Stimulated activated CD4-positive, alpha-beta T cell treated with anti-CD3 and anti-CD28 coated beads, Interleukin-12 subunit alpha, Interleukin-12 subunit beta, amount 100 ng/mL, for 48 hours (primary cell): ENCODE measurements around the gene HLA-F.

Experiments used
- DNase-seq, 3 donors: peaks; one replicate each; pipeline ENCODE4 v3.0.0-alpha.2; 2020; ENCODE audit warnings: low read depth in 2 of 3, low spot score in 1 of 3

The HLA-F gene

DNA sequence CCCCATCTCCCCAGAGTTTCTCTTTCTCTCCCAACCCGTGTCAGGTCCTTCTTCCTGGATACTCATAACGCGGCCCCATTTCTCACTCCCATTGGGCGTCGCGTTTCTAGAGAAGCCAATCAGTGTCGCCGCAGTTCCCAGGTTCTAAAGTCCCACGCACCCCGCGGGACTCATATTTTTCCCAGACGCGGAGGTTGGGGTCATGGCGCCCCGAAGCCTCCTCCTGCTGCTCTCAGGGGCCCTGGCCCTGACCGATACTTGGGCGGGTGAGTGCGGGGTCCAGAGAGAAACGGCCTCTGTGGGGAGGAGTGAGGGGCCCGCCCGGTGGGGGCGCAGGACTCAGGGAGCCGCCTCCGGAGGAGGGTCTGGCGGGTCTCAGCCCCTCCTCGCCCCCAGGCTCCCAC lies at the start of gene HLA-F:
Gene HLA-F (plus strand): TSS at position 173 of the 404 bp plus-strand sequence. CDS start 30 bp downstream, at position 203.
- DNase-seq: peak in 2 of 3 donors; percentile 56 to 68

DNA sequence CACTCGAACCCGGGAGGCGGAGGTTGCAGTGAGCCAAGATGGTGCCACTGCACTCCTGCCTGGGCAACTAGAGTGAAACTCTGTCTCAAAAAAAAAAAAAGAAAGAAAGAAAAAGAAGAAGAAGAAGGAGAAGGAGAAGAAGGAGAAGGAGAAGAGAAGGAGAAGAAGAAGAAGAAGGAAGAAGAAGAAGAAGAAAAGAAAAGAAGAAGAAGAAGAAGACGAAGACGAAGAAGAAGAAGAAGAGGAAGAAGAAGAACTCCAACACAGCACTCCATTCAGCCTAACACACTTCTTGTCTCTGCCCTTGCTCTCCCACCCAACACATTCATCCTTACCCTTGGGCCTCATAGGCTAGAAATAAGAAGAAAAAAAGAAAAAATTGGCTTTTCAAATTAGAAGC lies 49.2 kb upstream of the HLA-F start:
- DNase-seq: no peak

DNA sequence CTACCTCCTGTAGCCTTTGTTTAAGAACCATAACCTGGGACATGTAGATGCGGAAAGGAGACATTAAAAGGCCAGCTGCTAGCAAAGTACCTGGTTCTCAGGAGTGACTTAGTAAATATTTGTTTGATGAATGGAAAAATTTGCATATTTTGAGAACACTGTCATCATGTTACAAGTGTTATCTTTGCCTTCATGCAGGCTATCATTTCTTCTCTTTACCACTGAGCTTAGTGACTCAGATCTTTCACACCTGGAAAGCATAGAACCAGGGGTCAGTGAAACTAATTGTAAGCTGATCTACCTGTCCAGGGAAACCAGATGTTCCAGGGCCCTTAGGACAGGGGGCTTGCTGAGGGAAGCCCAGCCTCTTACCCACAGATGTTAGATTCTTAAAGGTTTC lies 47.7 kb upstream of the HLA-F start:
- DNase-seq: no peak

DNA sequence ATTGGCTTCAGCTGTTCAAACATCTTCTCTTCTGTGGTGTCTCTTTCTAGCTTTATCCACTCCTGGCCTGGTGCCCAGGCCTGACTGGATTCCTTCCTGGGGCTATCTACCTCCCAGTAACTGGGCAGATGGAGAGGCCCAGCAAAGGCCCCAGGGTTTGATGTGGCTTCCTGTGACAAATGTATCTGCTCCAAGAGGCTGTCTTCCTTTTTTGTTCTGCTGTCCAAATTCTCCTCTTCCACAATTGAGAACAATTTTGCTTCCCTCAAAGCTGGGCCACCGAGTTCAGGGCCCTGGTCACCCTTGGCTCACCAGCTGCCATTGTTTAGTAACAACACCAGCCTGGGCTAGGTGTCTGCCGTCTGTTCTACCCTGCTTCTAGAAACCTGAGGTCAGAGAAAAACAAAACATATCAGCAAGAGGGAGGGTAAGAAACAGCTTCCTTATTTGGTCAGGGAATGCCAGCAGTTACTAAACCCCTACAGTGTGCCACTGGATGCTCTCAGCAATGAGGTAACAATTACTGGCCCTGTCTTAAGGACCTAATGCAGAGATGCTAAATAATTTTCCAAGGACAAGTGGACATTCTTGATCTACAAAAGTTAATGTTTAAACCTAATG lies 46.1 kb upstream of the HLA-F start:
- DNase-seq: no peak

DNA sequence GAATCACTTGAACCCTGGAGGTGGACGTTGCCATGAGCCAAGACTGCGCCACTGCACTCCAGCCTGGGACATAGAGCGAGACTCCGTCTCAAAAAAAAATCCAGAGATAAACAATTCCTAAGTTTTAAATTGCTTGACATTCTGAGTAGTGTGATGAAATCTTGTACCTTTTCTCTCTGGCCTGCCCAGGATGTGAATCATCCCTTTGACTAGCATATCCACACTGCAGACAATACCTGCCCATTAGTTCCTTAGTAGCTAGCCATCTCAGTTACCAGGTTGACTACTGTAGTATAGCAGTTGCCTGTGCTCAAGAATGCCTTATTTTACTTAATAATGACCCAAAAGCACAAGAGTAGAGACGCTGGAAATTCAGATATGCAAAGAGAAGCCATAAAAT lies 45.1 kb upstream of the HLA-F start:
- no peak for DNase-seq

DNA sequence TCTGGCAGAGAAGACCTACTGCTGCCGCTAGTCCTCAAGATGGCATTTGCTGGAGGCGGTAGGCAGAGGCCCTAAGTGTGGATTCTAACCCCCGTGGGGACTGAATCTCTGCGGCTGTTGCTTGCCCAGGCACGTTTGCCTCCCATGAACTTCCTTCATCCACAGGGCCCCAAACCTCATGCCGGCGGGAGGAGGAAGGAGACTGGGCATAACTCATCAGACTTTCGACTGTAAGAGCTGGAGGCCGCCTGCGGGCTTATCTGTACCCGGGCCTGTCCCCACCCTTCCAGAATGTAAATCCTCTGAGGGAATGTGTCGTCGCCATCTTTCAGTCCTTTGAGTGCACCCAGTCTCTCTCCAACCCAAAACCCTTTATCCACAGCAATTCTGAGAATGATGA lies 43.3 kb upstream of the HLA-F start:
- DNase-seq: no peak

- no peak for DNase-seq
Observed at GRCh38 chr6:29680416-29680815, 42.8 kb upstream of the HLA-F start.

DNA sequence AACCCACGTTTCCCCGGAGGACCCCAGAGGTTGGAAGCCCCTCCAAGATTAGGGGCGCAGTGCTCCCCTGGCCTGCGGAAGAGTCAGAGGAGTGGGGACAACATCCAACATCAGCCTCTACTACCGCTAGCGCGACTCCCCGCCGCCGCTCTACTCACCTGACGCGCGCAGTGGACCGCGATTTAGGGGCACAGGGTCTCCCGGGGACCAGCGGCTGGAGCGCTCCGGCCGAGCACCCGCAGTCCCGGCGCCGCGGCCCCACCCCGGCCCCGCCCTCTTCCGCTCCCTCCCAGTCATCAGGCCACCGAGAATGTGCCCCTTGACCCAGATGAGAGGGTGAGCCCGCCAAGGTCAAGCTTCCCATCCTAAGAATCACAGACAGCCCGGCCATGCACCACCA lies 42.3 kb upstream of the HLA-F start, which contains the start of gene ZFP57:
Gene ZFP57 (minus strand): TSS at position 249 of the 400 bp plus-strand sequence. CDS start 4,149 bp downstream, outside the sequence.
- no peak for DNase-seq

- DNase-seq: no peak
Observed at GRCh38 chr6:29681811-29682210, 41.4 kb upstream of the HLA-F start.

- DNase-seq: no peak
Observed at GRCh38 chr6:29685718-29686326, 37.4 kb upstream of the HLA-F start.

DNA sequence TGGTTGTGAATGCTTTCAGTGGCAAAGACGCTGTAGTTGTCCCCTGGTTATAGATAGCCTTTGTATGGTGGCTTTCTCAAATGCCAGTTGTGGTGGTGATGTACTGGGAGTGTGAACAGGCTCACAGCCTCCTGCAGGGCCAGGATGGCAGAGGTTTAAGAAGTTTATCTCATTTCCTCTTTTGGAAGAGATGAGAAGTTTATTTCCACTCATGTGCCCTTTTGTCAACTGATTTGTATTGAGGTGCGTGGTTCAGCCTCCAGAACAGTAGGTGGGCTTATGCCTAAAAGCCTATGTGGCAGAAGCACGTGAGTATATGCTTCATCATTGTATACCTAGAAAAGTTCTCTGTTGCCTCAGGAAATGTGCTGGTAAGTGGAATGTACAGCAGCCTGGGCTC lies 28.6 kb upstream of the HLA-F start:
- DNase-seq: no peak

DNA sequence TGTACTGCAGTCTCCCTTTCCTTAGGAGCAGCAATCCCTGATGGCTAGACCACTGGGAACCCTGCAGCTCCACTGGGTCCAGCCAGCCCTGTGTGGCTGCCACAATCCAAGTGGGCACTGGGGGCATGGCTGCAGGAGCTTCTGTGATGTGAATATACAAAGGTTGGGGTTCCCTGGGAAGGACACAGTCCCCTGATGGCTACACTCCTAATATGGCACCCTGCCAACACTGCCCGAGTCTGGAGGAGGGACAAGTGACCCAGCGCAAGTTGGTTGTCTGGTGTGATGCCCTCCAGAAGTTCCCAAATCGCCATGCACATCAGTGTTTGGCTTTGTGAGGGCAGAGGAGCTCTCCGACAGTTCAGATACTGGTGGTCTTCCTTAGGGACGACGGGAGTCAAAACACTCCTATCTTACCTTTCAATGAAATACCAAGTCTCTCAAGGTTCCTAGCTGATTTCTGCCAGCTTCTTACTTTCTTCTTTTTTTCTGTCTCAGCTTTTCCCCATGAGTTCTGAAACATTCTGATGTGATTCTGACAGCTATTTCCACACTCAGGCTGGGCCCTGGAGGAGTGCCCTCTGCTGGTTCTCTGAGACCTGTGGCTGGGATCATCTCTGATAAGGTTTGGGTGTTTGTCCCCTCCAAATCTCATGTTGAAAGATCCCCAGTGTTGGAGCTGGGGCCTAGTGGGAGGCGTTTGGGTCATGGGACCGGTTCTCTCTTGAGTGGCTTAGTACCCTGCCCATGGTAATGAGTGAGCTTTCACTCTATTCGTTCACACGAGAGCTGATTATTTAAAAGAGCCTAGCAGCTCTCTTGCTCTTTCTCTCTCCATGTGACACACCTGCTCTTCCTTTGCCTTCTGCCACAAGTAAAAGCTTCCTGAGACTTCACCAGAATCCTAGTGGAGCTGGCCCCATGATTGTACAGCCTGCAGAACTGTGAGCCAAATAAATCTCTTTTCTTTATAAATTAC lies 26.8 kb upstream of the HLA-F start:
- DNase-seq: no peak

DNA sequence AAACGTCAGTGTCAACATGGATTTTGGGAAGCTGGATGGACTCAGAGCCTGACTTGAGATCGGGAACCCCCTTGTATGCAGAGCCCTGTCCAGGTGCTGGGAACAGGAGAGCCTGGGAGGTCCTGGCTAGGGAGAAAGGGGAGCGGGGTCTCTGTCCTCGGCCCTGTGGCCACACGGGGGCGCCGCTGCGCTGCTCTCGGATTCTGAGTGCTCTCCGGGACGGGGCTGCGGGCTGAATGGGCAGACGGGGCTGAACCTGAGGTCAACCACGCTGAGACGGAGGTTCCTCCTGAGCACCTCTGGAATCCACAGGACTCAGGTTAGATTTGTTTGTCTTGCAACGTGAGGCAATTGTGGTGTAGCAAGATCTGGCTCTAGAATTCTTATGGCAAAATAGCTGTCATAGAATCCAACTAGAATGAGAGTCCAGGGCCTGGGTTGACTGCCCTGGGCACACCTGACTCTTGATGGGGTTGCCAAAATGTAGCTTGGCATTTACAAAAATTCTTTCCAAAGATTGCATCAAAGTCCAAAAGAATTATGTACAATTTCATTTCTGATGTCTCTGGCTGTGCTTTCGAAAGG lies 20.6 kb upstream of the HLA-F start:
- peak; percentile 44 to 85 (median 76) for DNase-seq

- DNase-seq: no peak
Observed at GRCh38 chr6:29705389-29706231, 17.6 kb upstream of the HLA-F start.

- DNase-seq: peak in 2 of 3 donors; percentile 20 to 30
Observed at GRCh38 chr6:29708432-29709179, 14.6 kb upstream of the HLA-F start.

DNA sequence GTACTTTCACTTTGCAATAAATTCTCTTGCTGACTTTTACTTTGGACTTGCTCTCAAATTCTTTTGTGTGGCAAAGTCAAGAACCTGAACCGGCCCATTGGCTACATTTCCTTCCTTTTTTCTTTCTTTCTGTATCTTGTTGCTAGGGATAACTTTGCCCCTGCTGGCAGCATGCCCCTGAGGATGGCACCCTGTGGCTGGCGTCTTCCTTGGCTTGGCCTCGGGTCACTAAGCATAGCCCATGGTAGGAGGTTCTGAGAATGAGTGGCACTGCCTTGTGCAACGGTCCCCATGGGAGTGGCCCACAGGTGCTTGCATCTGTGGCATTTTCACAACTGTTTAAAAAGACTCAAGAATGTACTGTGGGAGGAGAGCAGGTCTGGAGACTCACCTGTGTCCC lies 14.0 kb upstream of the HLA-F start:
- DNase-seq: no peak

DNA sequence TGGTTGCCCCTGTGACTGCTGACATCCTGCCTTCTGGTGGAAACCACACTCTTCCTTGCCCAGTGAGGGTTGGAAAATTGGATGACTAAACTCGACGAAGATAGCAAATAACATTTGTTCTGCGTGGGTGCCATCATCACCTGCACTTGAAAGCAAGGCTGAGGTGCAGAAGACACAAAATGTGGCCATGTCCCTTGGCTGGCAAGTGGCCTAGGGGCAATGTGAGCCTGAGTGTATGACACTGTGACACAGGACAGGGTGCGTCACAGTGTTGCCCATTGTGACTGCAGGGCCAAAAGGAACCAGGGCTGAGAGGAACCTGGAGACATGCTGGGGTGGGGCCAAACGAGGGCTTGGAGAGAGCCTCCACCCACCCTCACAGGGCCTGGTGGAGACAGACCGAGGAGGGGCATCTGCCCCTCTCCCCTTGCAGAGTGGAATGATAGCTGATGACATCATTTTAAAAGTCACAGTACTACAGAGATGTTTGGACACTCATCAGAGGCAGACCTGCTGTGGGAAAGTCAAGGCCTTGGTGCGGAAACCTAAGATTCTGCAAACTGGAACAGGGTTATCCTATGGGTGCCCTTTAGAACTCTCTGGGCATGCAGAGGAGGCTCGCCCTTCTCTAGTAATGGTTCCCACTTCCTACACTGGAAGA lies 12.8 kb upstream of the HLA-F start:
- DNase-seq: no peak

DNA sequence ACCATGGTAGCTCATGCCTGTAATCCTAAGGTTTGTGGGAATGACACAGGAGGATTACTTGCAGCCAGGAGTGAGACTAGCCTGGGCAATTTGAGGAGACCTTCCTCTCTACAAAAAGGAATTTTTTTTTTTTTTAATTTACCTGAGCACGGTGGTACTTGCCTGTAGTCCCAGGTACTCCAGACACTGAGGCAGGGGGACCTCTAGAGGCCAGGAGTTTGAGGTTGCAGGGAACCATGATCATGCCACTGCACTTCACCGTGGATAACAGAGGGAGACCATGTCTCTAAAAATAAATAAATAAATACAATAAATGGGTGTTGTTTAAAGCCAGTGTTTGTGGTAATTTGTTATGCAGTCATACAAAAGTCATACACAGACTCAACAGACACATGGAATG lies 2.4 kb upstream of the HLA-F start:
- no peak for DNase-seq
